CD4-positive, alpha-beta T cell (primary cell): ENCODE data around the gene CLEC16A. TPM values are rescaled to one million over a fixed set of nuclear protein-coding genes. Genes with fewer than 3 reads are reported as not detected.
"Not testable (repeated sequence)": the region's sequence is repeated elsewhere in the genome, so short reads cannot be mapped to it uniquely, and the experiment has no call there.

Source experiments
- ATAC-seq: fragments of 200-7000 bp; cut with Tn5 transposase; one replicate; pipeline ENCODE4 v1.10.0; 2022; ENCODE audit warnings: mild to moderate bottlenecking; ENCODE audit not compliant: poor library complexity
- CTCF ChIA-PET: fragments of 350-600 bp; sonication (Branson Sonifier 250); formaldehyde crosslinking; loops from one replicate; lab custom pipeline; 2021; ENCODE audit warnings: antibody characterized with exemption, inconsistent platforms; lab: Charles Lee
- POLR2A ChIA-PET: fragments of 350-600 bp; sonication (Branson Sonifier 250); formaldehyde crosslinking; loops from one replicate; lab custom pipeline; 2021; ENCODE audit warnings: antibody characterized with exemption, inconsistent platforms; lab: Charles Lee
- DNase-seq, 14 experiments: peaks; one replicate each; pipeline ENCODE4 v3.0.0-alpha.2; 2013 to 2020; ENCODE audit warnings: mixed read lengths in 2 of 14
- H3K27ac ChIP-seq, 2 donors: one replicate each; pipeline versions ENCODE4 v1.5.1 to v1.7.0; 2013; ENCODE audit warnings: low read length in 2 of 2, low read depth in 1 of 2, mild to moderate bottlenecking in 1 of 2
- H3K27me3 ChIP-seq, 2 experiments: 1 replicate in 1 of 2; 2 replicates in 1 of 2; pipeline versions ENCODE4 v1.6.1 to v1.7.0; 2013; ENCODE audit warnings: low read length in 2 of 2, control low read depth in 1 of 2, mild to moderate bottlenecking in 1 of 2, moderate library complexity in 1 of 2; ENCODE audit not compliant: insufficient read depth in 2 of 2, control insufficient read depth in 1 of 2
- H3K36me3 ChIP-seq: one replicate; pipeline ENCODE4 v1.6.1; 2013; ENCODE audit warnings: low read length, control low read depth; ENCODE audit not compliant: insufficient read depth
- H3K4me1 ChIP-seq: one replicate; pipeline ENCODE4 v1.6.1; 2013; ENCODE audit warnings: low read length, control low read depth; ENCODE audit not compliant: insufficient read depth
- H3K4me3 ChIP-seq: one replicate; pipeline ENCODE4 v1.5.1; 2013; ENCODE audit warnings: mild to moderate bottlenecking, low read length, moderate library complexity
- H3K9me3 ChIP-seq, 2 experiments: 1 replicate in 1 of 2; 2 replicates in 1 of 2; pipeline versions ENCODE4 v1.6.1 to v1.7.0; 2013; ENCODE audit warnings: low read length in 2 of 2, mild to moderate bottlenecking in 2 of 2, control low read depth in 1 of 2, moderate library complexity in 1 of 2; ENCODE audit not compliant: control insufficient read depth in 1 of 2, insufficient read depth in 1 of 2
- H3K27ac Mint-ChIP-seq: one replicate; pipeline ENCODE4 v1.8.0; 2020; ENCODE audit warnings: mixed read lengths
- H3K27me3 Mint-ChIP-seq: one replicate; pipeline ENCODE4 v1.8.0; 2021; ENCODE audit warnings: mixed read lengths
- H3K36me3 Mint-ChIP-seq: one replicate; pipeline ENCODE4 v1.8.0; 2021; ENCODE audit warnings: low read depth, mixed read lengths
- H3K4me1 Mint-ChIP-seq: one replicate; pipeline ENCODE4 v1.8.0; 2021; ENCODE audit warnings: low read depth, mixed read lengths
- H3K4me3 Mint-ChIP-seq: one replicate; pipeline ENCODE4 v1.8.0; 2020; ENCODE audit warnings: mild to moderate bottlenecking, mixed read lengths
- H3K9me3 Mint-ChIP-seq: one replicate; pipeline ENCODE4 v1.8.0; 2020; ENCODE audit warnings: mixed read lengths
- CTCF ChIP-seq: fragments of 200-600 bp; IDR thresholded peaks from one replicate; pipeline ENCODE4 v1.8.0; 2022; ENCODE audit warnings: antibody characterized with exemption, mild to moderate bottlenecking
- intact Hi-C, 2 experiments: fragments of 100-400 bp; cut with DNase I in 1 of 2; cut with micrococcal nuclease in 1 of 2; formaldehyde crosslinking; loops; one replicate each; pipeline versions ENCODE4 v1.15.1 to v1.9.0; 2023 to 2025; cut with DNase I, micrococcal nuclease
- total RNA-seq, 174 experiments: library from RNA in 2 of 174; stranded (reverse) in 2 of 174; gene quantifications; one replicate each; pipeline ENCODE4 v1.2.3 and lab custom pipeline; 2021 to 2026

The CLEC16A gene
- total RNA-seq, 2 experiments from 2014 or later, result 21.7 to 22.7 TPM

GRCh38 chr16:10966129-10966528 lies 21.8 kb downstream of the CLEC16A start:
- no peak for DNase-seq
- POLR2A ChIA-PET, result interaction anchor here (0.6 to 4.2 kb wide), 2 partner anchors 290 to 304 kb away, joined by 3 to 43 read pairs; partner anchors contain the start of gene SOCS1
- H3K36me3 Mint-ChIP-seq, result peaks cover 57% of the 10 kb centered on the region
- ATAC-seq, result no peak
- no peaks in the 10 kb centered on the region for H3K27me3 Mint-ChIP-seq
- Histone ChIP-seq H3K4me1 (peaks cover 28% of the 10 kb centered on the region), H3K27me3 (no peaks in the 10 kb centered on the region), H3K4me3 (no peak overlapping the region), H3K27ac (no peak overlapping the region), H3K9me3 (no peaks in the 10 kb centered on the region), H3K36me3 (peaks cover 62% of the 10 kb centered on the region)
- CTCF ChIA-PET, result interaction anchor here (2.4 to 4.0 kb wide), 2 partner anchors 12 to 290 kb away, joined by 13 to 50 read pairs; partner anchors contain the start of gene SOCS1
- TF ChIP-seq CTCF, result no peak
- H3K4me3 Mint-ChIP-seq, result no peak overlapping the region
- peak overlapping the region; percentile 76 for H3K27ac Mint-ChIP-seq
- intact Hi-C loops, result loop anchor here in 1 of 2 experiments (10.0 kb wide), 1 partner anchor 849 kb away; no protein-coding TSS in a partner anchor
- no peaks in the 10 kb centered on the region for H3K9me3 Mint-ChIP-seq
- peaks cover 30% of the 10 kb centered on the region for H3K4me1 Mint-ChIP-seq

GRCh38 chr16:10966559-10966958 lies 22.2 kb downstream of the CLEC16A start:
- H3K4me3 ChIP-seq, H3K9me3 ChIP-seq, H3K4me3 Mint-ChIP-seq, H3K27me3 Mint-ChIP-seq, H3K9me3 Mint-ChIP-seq, CTCF ChIA-PET, H3K27ac Mint-ChIP-seq, H3K27ac ChIP-seq, ATAC-seq, H3K27me3 ChIP-seq: not testable (repeated sequence)
- peaks cover 61% of the 10 kb centered on the region for H3K36me3 ChIP-seq
- POLR2A ChIA-PET, result interaction anchor here (4.2 kb wide), 1 partner anchor 290 kb away, joined by 43 read pairs; the partner anchor contains the start of gene SOCS1
- peaks cover 29% of the 10 kb centered on the region for H3K4me1 ChIP-seq
- peak in 2 of 14 experiments; percentile 48 to 60 for DNase-seq
- H3K36me3 Mint-ChIP-seq, result peaks cover 59% of the 10 kb centered on the region
- intact Hi-C loops, result loop anchor here in 1 of 2 experiments (10.0 kb wide), 1 partner anchor 848 kb away; no protein-coding TSS in a partner anchor
- H3K4me1 Mint-ChIP-seq, result peaks cover 34% of the 10 kb centered on the region

- POLR2A ChIA-PET, result interaction anchor here (1.6 kb wide), 1 partner anchor 288 kb away, joined by 4 read pairs; the partner anchor contains the start of gene SOCS1
Observed at GRCh38 chr16:10967986-10968385, 23.6 kb downstream of the CLEC16A start.

More at GRCh38 chr16:10967986-10968385, 23.6 kb downstream of the CLEC16A start:
- ATAC-seq (no peak), DNase-seq (no peak)
- H3K27me3 ChIP-seq, result no peaks in the 10 kb centered on the region
- H3K4me1 Mint-ChIP-seq, result peaks cover 46% of the 10 kb centered on the region
- CTCF ChIA-PET, result interaction anchor here (1.7 kb wide), 1 partner anchor 388 kb away, joined by 3 read pairs; no protein-coding TSS in a partner anchor
- H3K4me3 Mint-ChIP-seq, result no peak overlapping the region
- intact Hi-C loops, result loop anchor here in 1 of 2 experiments (10.0 kb wide), 1 partner anchor 847 kb away; no protein-coding TSS in a partner anchor
- peaks cover 63% of the 10 kb centered on the region for H3K36me3 Mint-ChIP-seq
- H3K4me3 ChIP-seq, result no peak overlapping the region
- no peaks in the 10 kb centered on the region for H3K27me3 Mint-ChIP-seq
- H3K27ac ChIP-seq, result no peak overlapping the region
- H3K9me3 Mint-ChIP-seq, result no peaks in the 10 kb centered on the region
- peaks cover 54% of the 10 kb centered on the region for H3K36me3 ChIP-seq
- no peaks in the 10 kb centered on the region for H3K9me3 ChIP-seq
- peaks cover 38% of the 10 kb centered on the region for H3K4me1 ChIP-seq
- TF ChIP-seq CTCF, result no peak
- H3K27ac Mint-ChIP-seq, result no peak overlapping the region
